GM12878 (cell line): ENCODE results near the gene SLC24A3.

ENCODE experiments used
- ATF3 ChIP-seq: IDR thresholded peaks from 2 replicates; pipeline ENCODE4 v1.6.1; 2011; ENCODE audit warnings: low read depth, mild to moderate bottlenecking, low read length, moderate library complexity, borderline replicate concordance; ENCODE audit errors: extremely low read depth
- CTCF ChIP-seq, 3 experiments: IDR thresholded peaks in 2 of 3; conservative IDR thresholded peaks in 1 of 3; 2 replicates each; pipeline ENCODE4 v1.5.1; 2011; ENCODE audit warnings: low read depth in 3 of 3, low read length in 3 of 3, mild to moderate bottlenecking in 3 of 3, control low read depth in 2 of 3, moderate library complexity in 2 of 3, inconsistent platforms in 1 of 3, mixed read lengths in 1 of 3; ENCODE audit not compliant: control insufficient read depth in 2 of 3, insufficient read depth in 1 of 3; ENCODE audit errors: extremely low read depth in 1 of 3
- E4F1 ChIP-seq: fragments of 450-650 bp; IDR thresholded peaks from 2 replicates; pipeline ENCODE4 v1.6.1; 2018; ENCODE audit warnings: borderline replicate concordance, mild to moderate bottlenecking; ENCODE audit not compliant: partially characterized antibody
- ELK1 ChIP-seq: IDR thresholded peaks from 2 replicates; pipeline ENCODE4 v1.6.1; 2012; ENCODE audit warnings: low read depth, low read length, improper control_type of control experiment
- FOS ChIP-seq: IDR thresholded peaks from 3 replicates; pipeline ENCODE4 v1.6.1; 2011; ENCODE audit warnings: borderline replicate concordance; ENCODE audit not compliant: insufficient read length; ENCODE audit errors: extremely low read depth
- MAX ChIP-seq: IDR thresholded peaks from 2 replicates; pipeline ENCODE4 v1.6.1; 2012; ENCODE audit warnings: low read depth, low read length, improper control_type of control experiment
- RAD21 ChIP-seq: IDR thresholded peaks from 2 replicates; pipeline ENCODE4 v1.6.1; 2011; ENCODE audit warnings: mild to moderate bottlenecking, low read depth, low read length, moderate library complexity; ENCODE audit not compliant: insufficient read depth
- STAT3 ChIP-seq: IDR thresholded peaks from 2 replicates; pipeline ENCODE4 v1.6.1; 2011; ENCODE audit warnings: low read depth, low read length, improper control_type of control experiment
- ZNF274 ChIP-seq: IDR thresholded peaks from one replicate; pipeline ENCODE4 v1.8.0; 2011; ENCODE audit not compliant: insufficient read length, insufficient read depth
- ZNF622 ChIP-seq: fragments of 450-650 bp; IDR thresholded peaks from 2 replicates; pipeline ENCODE4 v1.6.1; 2017; ENCODE audit warnings: mild to moderate bottlenecking, inconsistent platforms
- ZSCAN29 ChIP-seq: fragments of 450-650 bp; IDR thresholded peaks from 2 replicates; pipeline ENCODE4 v1.6.1; 2017; ENCODE audit warnings: mild to moderate bottlenecking, moderate library complexity

GRCh38 chr20:19603376-19603750, 390.9 kb downstream of the SLC24A3 start:
- TF ChIP-seq FOS = no peak
- no peak for TF ChIP-seq STAT3
- no peak for TF ChIP-seq RAD21
- no peak for TF ChIP-seq ZSCAN29
- no peak for TF ChIP-seq ZNF274
- TF ChIP-seq E4F1 = no peak
- TF ChIP-seq ELK1 = no peak
- TF ChIP-seq ZNF622 = no peak
- TF ChIP-seq ATF3 = no peak
- no peak for TF ChIP-seq MAX
- TF ChIP-seq CTCF (IDR thresholded peaks at IDR 0.05 in 2 of 3, conservative IDR thresholded peaks at IDR 0.05 in 1 of 3; ENCODE audit: control insufficient read depth in 2 of 3, extremely low read depth in 1 of 3, insufficient read depth in 1 of 3, low read depth in 3 of 3, low read length in 3 of 3) = no peak
